ENCODE measurements around the gene ZNF273. TPM values are rescaled to one million over a fixed set of nuclear protein-coding genes. Genes with fewer than 3 reads are reported as not detected.
"Not testable (repeated sequence)": the region's sequence is repeated elsewhere in the genome, so short reads cannot be mapped to it uniquely, and the experiment has no call there.

ZNF273 gene
- total and polyA plus RNA-seq, 10 donors = 2.4 to 10.4 (median 6.1) TPM

DNA sequence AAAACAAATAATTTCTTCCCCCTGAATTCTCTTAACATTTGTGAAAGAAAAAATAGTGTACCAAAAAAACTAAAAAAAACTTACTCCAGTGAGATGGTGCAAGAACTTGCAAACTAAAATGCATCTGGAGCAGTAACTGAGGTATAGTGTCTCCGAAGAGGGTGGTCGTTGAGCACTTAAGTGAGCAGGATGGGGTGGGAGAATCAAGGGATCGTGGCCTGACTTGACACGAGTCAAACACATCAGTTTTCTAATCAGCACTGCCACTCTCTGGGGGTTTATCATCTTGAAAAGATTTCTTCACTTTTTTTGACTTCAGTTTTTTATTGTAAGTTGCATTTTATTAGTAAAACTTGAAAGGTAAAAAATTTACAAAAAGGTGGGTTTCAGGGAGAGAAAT, 2.5 kb downstream of the ZNF273 start:
- no peak for TF ChIP-seq POLR2AphosphoS5 (IDR thresholded peaks at IDR 0.05)
- no peak for TF ChIP-seq CTCF (IDR thresholded peaks at IDR 0.05 in 8 of 11, conservative IDR thresholded peaks at IDR 0.05 in 3 of 11)
- no peak for TF ChIP-seq POLR2A (IDR thresholded peaks at IDR 0.05)
- WGBS, 5 donors = 80 to 86% (median 84%) methylated on average over 4 of the region's 4 CpGs
- H3K36me3 ChIP-seq = peaks cover 0 to 5% (median 0%) of the 10 kb centered on the region in 6 donors
- no peak overlapping the region for H3K4me3 ChIP-seq
- no peaks in the 10 kb centered on the region for H3K27me3 ChIP-seq (replicated peaks in 1 of 7)
- H3K27ac ChIP-seq = no peak overlapping the region
- no peaks in the 10 kb centered on the region for H3K9me3 ChIP-seq
- intact Hi-C loops (cut with DNase I; ENCODE audit: low total_unique reads) = no loop called here
- no peak for DNase-seq
- H3K4me1 ChIP-seq = peaks cover 5 to 65% (median 37%) of the 10 kb centered on the region in 6 donors

GRCh38 chr7:64907641-64908326, 4.7 kb downstream of the ZNF273 start:
- TF ChIP-seq POLR2A (IDR thresholded peaks at IDR 0.05) (no peak), POLR2AphosphoS5 (IDR thresholded peaks at IDR 0.05) (no peak)
- Histone ChIP-seq H3K36me3 (peaks cover 0 to 5% (median 0%) of the 10 kb centered on the region in 6 donors), H3K27me3 (replicated peaks in 1 of 7) (no peaks in the 10 kb centered on the region), H3K4me3 (no peak overlapping the region), H3K27ac (no peak overlapping the region), H3K4me1 (peaks cover under 1 to 59% (median 32%) of the 10 kb centered on the region in 6 donors), H3K9me3 (peaks cover 0 to 11% (median 8%) of the 10 kb centered on the region in 8 donors)
- intact Hi-C loops (cut with DNase I; ENCODE audit: low total_unique reads) = no loop called here
- WGBS, 5 donors = 48 to 75% (median 57%) methylated on average over 5 of the region's 5 CpGs
- DNase-seq = no peak

DNA sequence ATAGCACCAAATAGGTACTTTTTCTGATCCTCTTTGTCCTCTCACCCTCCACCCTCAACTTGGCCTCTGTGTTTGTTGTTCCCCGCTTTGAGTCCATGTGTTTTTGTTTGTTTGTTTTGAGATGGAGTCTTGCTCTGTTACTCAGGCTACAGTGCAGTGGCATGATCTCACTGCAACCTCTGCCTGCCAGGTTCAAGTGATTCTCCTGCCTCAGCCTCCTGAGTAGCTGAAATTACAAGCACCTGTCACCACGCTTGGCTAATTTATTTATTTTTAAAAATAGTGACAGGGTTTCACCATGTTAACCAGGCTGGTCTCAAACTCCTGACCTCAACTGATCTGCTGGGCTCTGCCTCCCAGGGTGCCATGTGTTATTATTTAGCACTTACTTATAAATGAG, 5.3 kb downstream of the ZNF273 start:
- H3K4me3 ChIP-seq = no peak overlapping the region
- WGBS, 5 donors = 84 to 96% (median 91%) methylated on average over 2 of the region's 2 CpGs
- no peak for DNase-seq
- no peak overlapping the region for H3K27ac ChIP-seq
- intact Hi-C loops (cut with DNase I; ENCODE audit: low total_unique reads) = no loop called here
- H3K36me3 ChIP-seq = peaks cover 0 to 11% (median 2%) of the 10 kb centered on the region in 6 donors
- TF ChIP-seq CTCF (IDR thresholded peaks at IDR 0.05 in 8 of 11, conservative IDR thresholded peaks at IDR 0.05 in 3 of 11) (no peak), POLR2AphosphoS5 (IDR thresholded peaks at IDR 0.05) (no peak), POLR2A (IDR thresholded peaks at IDR 0.05) (no peak)
- H3K9me3 ChIP-seq = peaks cover 0 to 15% (median 8%) of the 10 kb centered on the region in 8 donors
- H3K4me1 ChIP-seq = peaks cover 0 to 56% (median 31%) of the 10 kb centered on the region in 6 donors
- no peaks in the 10 kb centered on the region for H3K27me3 ChIP-seq (replicated peaks in 1 of 7)

GRCh38 chr7:64914557-64914956, 11.5 kb downstream of the ZNF273 start:
- WGBS, 5 donors = 92 to 100% (median 96%) methylated on average over 3 of the region's 3 CpGs

DNA sequence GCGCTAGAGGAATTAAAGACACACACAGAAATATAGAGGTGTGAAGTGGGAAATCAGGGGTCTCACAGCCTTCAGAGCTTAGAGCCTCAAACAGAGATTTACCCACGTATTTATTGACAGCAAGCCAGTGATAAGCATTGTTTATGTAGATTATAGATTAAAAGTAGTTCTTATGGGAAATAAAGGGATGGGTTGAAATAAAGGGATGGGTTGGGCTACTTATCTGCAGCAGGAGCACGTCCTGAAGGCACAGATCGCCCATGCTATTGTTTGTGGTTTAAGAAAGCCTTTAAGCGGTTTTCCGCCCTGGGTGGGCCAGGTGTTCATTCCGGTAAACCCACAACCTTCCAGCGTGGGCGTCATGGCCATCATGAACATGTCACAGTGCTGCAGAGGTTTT, 12.2 kb downstream of the ZNF273 start:
- intact Hi-C loops (cut with DNase I; ENCODE audit: low total_unique reads) = not testable (repeated sequence)

More at GRCh38 chr7:64914557-64914956, 11.5 kb downstream of the ZNF273 start:
- no peak for DNase-seq
- Histone ChIP-seq H3K4me3 (no peak overlapping the region), H3K36me3 (peaks cover 0 to 50% (median 25%) of the 10 kb centered on the region in 6 donors), H3K27me3 (replicated peaks in 1 of 7) (no peaks in the 10 kb centered on the region), H3K4me1 (no peaks in the 10 kb centered on the region), H3K27ac (no peak overlapping the region), H3K9me3 (peaks cover 0 to 52% (median 31%) of the 10 kb centered on the region in 8 donors)
- intact Hi-C loops (cut with DNase I; ENCODE audit: low total_unique reads) = no loop called here
- no peak for TF ChIP-seq POLR2A (IDR thresholded peaks at IDR 0.05)
- no peak for TF ChIP-seq CTCF (IDR thresholded peaks at IDR 0.05 in 8 of 11, conservative IDR thresholded peaks at IDR 0.05 in 3 of 11)
- no peak for TF ChIP-seq POLR2AphosphoS5 (IDR thresholded peaks at IDR 0.05)

DNA sequence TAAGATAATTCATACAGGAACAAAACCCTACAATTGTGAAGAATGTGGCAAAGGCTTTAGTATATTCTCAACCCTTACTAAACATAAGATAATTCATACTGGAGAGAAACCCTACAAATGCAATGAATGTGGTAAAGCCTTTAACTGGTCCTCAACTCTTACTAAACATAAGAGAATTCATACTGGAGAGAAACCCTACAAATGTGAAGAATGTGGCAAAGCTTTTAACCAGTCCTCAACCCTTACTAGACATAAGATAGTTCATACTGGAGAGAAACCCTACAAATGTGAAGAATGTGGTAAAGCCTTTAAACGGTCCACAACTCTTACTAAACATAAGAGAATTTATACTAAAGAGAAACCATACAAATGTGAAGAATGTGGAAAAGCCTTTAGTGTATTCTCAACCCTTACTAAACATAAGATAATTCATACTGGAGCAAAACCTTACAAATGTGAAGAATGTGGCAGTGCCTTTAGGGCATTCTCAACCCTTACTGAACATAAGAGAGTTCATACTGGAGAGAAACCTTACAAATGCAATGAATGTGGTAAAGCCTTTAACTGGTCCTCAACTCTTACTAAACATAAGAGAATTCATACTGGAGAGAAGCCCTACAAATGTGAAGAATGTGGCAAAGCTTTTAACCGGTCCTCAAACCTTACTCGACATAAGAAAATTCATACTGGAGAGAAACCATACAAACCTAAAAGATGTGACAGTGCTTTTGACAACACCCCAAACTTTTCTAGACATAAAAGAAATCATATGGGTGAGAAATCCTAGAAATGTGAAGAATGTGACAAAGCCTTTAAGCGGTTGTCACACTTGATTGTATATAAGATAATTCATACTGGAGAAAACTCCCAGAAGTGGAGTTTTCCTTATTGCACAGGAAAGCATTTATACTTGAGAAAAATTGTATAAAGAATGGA, 25.4 kb downstream of the ZNF273 start:
- DNase-seq; H3K4me3 ChIP-seq; H3K4me1 ChIP-seq; H3K27ac ChIP-seq; intact Hi-C loops (cut with DNase I; ENCODE audit: low total_unique reads); H3K27me3 ChIP-seq (replicated peaks in 1 of 7): not testable (repeated sequence)
- H3K9me3 ChIP-seq = peaks cover 12 to 100% (median 100%) of the 10 kb centered on the region in 8 donors
- 93 to 100% (median 98%) methylated on average over 4 of the region's 4 CpGs for WGBS, 5 donors
- peaks cover 24 to 66% (median 50%) of the 10 kb centered on the region in 6 donors for H3K36me3 ChIP-seq

More for the DNA sequence above, 12.2 kb downstream of the ZNF273 start:
- 83 to 96% (median 93%) methylated on average over 9 of the region's 9 CpGs for WGBS, 5 donors
- Histone ChIP-seq H3K9me3 (peaks cover 0 to 58% (median 34%) of the 10 kb centered on the region in 8 donors), H3K36me3 (peaks cover 0 to 58% (median 31%) of the 10 kb centered on the region in 6 donors)
- not testable (repeated sequence) for H3K27ac ChIP-seq; DNase-seq; H3K4me1 ChIP-seq; H3K4me3 ChIP-seq; H3K27me3 ChIP-seq (replicated peaks in 1 of 7)

Measured in spleen (tissue), 11 donors.